ENCODE measurements around the gene CP. TPM values are rescaled to one million over a fixed set of nuclear protein-coding genes. Genes with fewer than 3 reads are reported as not detected.

Gene CP
- total and polyA plus RNA-seq, 9 of the 15 experiments (the other 6 are each of a cell fraction or from before 2014, with no cell fraction given): 0.30 to 0.75 TPM; not detected in 7

DNA sequence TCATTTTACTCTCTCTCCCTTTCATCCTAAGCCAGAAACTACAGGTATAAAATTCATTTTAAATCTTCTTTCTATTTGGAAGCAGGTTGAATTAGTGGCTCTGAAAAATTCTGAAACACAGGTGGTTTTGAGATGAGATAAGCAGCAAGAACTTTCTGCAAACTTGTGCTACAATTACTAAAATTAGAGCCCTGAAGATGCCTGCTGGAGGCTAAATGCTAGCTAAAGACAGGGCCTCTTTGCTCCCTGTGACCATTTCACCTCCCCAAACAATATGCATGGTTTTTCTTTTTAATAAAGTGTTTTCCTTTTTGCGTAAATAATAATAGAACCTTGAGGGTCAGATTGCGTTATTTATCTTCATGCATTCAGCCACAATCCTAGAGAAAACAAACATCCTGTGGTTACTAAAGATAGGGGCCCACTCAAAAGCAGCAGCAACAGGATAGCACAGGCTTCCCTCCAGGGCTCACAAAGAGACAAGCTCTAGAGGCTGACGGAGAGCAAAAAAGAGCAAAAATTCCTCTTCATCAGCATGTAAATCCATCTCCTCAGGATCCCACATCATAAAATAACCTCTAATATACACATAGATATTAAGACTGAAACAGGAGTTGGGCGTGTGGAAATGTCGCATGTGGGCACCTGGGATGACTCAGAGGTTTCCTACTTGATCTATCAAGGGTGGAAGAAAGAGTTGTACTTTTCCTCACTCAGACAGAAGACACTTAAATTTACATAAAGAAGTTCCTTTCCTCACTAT lies 26.5 kb upstream of the CP start (continued):
- TF ChIP-seq TBL1XR1 (IDR thresholded peaks at IDR 0.05; ENCODE audit: low read length in 2 of 2) (no peak), ARID1B (IDR thresholded peaks at IDR 0.05) (peak; percentile 78), MTA2 (IDR thresholded peaks at IDR 0.05; ENCODE audit: low read depth) (peak; percentile 54), SMARCC2 (IDR thresholded peaks at IDR 0.05; ENCODE audit: low read depth) (0 out of 2 replicates have a peak, but pooled peaks have one; percentile 38), CBFA2T3 (IDR thresholded peaks at IDR 0.05) (peak; percentile 81), SOX6 (IDR thresholded peaks at IDR 0.05) (peak; percentile 41; the same call in 1 of the 2 replicates), TEAD1 (CRISPR knock-in tag; IDR thresholded peaks at IDR 0.05) (no peak), ZFP36 (IDR thresholded peaks at IDR 0.05; ENCODE audit: low read depth, low read length, partially characterized antibody) (peak; percentile 16), CCNT2 (IDR thresholded peaks at IDR 0.05; ENCODE audit: borderline replicate concordance, extremely low read depth, insufficient read length, low read depth, low read length) (peak; percentile 17), SMARCE1 (IDR thresholded peaks at IDR 0.05) (peak; percentile 46; the same call in 1 of the 2 replicates), RCOR1 (IDR thresholded peaks at IDR 0.05; ENCODE audit: borderline replicate concordance in 1 of 2, low read depth in 2 of 2, low read length in 2 of 2) (peak in 1 of 2 experiments; percentile 70; a peak in 2 of 4 replicates), NCOA6 (IDR thresholded peaks at IDR 0.05) (no peak), NCOR1 (IDR thresholded peaks at IDR 0.05) (peak; percentile 52), DPF2 (IDR thresholded peaks at IDR 0.05) (peak; percentile 56; the same call in 1 of the 2 replicates)
- TF ChIP-seq, protein P1, sequence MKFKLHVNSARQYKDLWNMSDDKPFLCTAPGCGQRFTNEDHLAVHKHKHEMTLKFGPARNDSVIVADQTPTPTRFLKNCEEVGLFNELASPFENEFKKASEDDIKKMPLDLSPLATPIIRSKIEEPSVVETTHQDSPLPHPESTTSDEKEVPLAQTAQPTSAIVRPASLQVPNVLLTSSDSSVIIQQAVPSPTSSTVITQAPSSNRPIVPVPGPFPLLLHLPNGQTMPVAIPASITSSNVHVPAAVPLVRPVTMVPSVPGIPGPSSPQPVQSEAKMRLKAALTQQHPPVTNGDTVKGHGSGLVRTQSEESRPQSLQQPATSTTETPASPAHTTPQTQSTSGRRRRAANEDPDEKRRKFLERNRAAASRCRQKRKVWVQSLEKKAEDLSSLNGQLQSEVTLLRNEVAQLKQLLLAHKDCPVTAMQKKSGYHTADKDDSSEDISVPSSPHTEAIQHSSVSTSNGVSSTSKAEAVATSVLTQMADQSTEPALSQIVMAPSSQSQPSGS (CRISPR knock-in tag; IDR thresholded peaks at IDR 0.05): no peak
- TF ChIP-seq, protein P2, sequence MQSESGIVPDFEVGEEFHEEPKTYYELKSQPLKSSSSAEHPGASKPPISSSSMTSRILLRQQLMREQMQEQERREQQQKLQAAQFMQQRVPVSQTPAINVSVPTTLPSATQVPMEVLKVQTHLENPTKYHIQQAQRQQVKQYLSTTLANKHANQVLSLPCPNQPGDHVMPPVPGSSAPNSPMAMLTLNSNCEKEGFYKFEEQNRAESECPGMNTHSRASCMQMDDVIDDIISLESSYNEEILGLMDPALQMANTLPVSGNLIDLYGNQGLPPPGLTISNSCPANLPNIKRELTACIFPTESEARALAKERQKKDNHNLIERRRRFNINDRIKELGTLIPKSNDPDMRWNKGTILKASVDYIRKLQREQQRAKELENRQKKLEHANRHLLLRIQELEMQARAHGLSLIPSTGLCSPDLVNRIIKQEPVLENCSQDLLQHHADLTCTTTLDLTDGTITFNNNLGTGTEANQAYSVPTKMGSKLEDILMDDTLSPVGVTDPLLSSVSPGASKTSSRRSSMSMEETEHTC (IDR thresholded peaks at IDR 0.05): no peak
- TF ChIP-seq, protein P3, sequence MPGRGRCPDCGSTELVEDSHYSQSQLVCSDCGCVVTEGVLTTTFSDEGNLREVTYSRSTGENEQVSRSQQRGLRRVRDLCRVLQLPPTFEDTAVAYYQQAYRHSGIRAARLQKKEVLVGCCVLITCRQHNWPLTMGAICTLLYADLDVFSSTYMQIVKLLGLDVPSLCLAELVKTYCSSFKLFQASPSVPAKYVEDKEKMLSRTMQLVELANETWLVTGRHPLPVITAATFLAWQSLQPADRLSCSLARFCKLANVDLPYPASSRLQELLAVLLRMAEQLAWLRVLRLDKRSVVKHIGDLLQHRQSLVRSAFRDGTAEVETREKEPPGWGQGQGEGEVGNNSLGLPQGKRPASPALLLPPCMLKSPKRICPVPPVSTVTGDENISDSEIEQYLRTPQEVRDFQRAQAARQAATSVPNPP (IDR thresholded peaks at IDR 0.05; ENCODE audit: borderline replicate concordance, insufficient read depth, insufficient read length): no peak
